ENCODE results near the gene CCNA2.
A peak's percentile ranks its signal among the peaks of the same experiment; 100 is the strongest.

The CCNA2 gene

DNA sequence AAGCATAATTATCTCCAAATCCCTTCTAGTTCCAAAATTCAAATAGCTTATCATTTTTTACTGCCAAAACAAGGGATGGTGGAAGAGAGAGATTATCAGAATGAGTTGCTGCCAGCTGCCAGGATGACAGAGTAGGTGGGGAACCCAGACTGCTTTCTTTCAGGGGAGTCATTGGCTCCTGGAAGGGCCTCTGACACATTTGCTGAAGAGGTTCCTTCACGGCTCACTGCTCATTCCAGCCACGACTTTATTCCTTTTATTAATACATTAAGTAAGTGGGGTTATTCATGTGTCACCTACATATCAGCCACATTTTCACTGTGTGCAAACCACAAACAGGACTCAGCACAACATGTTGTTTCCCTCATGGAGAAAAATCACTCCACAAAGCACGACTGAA, 46.1 kb downstream of the CCNA2 start:
- H3K36me3 ChIP-seq (ENCODE audit: control insufficient read depth in 1 of 2, insufficient read depth in 2 of 2, low read length in 2 of 2) = no peaks in the 10 kb centered on the region
- H3K27ac ChIP-seq (ENCODE audit: low read depth, low read length) = no peak overlapping the region
- no peak overlapping the region for H4K91ac ChIP-seq (ENCODE audit: low read depth, low read length)

DNA sequence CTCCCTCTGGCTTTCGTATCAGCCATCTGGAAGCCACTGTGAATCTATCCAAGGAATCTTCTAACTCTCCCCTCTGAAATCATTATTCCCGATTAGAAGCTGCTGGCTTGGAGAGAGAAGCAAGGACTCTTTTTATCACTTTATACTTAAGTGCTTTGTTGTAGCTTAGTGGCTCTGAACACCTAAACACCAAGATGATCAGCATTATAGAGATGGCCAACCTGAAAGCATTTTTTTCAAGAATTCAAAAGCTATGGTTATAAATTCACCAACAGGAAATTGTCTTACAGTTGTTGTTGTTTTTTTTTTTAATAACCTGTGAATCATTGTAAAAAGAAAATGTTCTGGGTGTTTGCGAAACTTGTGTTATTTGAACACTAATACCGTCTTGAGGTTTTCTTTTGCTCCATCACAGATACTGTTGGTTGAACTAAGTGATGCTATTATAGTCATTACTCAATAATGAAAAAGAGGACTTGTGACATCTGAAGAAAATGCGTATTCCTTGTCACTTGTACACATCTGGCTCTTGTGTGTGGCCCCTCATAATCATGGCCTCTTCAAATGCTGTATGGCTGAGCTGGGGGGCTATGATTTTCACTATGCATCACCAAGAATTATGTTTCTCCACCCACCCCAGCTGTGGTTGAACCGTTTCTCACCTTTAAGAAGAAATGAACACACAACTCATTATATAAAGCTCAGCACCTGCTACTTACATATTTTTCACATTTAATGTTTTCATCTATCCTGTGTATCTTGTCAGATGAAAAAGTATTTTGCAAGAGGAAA, 46.9 kb downstream of the CCNA2 start:
- DNase-seq = no peak
- H3K9ac ChIP-seq (ENCODE audit: low read length) = no peak overlapping the region

More for the DNA sequence above, 46.1 kb downstream of the CCNA2 start:
- H3K79me1 ChIP-seq (ENCODE audit: low read length) = no peaks in the 10 kb centered on the region
- H3K23ac ChIP-seq (ENCODE audit: low read length) = no peak overlapping the region
- H3K4me3 ChIP-seq (ENCODE audit: low read depth, low read length) = no peak overlapping the region
- no peak overlapping the region for H2AK5ac ChIP-seq (ENCODE audit: low read length)
- H3K4ac ChIP-seq (ENCODE audit: low read depth, low read length) = no peak overlapping the region
- no peaks in the 10 kb centered on the region for H3K9me3 ChIP-seq (ENCODE audit: insufficient read depth, low read depth, low read length)
- no CpG with 5 or more reads among the region's 3 CpGs for WGBS (ENCODE audit: extremely low coverage, insufficient coverage, insufficient read length)
- H3K79me2 ChIP-seq (ENCODE audit: control insufficient read depth, insufficient read depth, low read length, poor library complexity) = no peaks in the 10 kb centered on the region
- H2BK5ac ChIP-seq (ENCODE audit: low read depth, low read length, poor library complexity) = no peak overlapping the region
- no peak overlapping the region for H3K14ac ChIP-seq (ENCODE audit: low read length)
- H3K27me3 ChIP-seq (ENCODE audit: insufficient read depth, low read length) = no peaks in the 10 kb centered on the region
- H2BK12ac ChIP-seq (ENCODE audit: low read length) = no peak overlapping the region
- no peaks in the 10 kb centered on the region for H3K4me1 ChIP-seq (ENCODE audit: control insufficient read depth in 1 of 2, insufficient read depth in 2 of 2, low read length in 2 of 2)
- H4K8ac ChIP-seq (ENCODE audit: low read depth, low read length) = no peak overlapping the region
- no peak overlapping the region for H3K4me2 ChIP-seq (ENCODE audit: low read length)
- no peak overlapping the region for H4K12ac ChIP-seq (ENCODE audit: low read depth, low read length)
- H3K9ac ChIP-seq (ENCODE audit: low read length) = no peak overlapping the region
- H3K18ac ChIP-seq (ENCODE audit: low read length) = no peak overlapping the region
- no peak overlapping the region for H2BK120ac ChIP-seq (ENCODE audit: insufficient read depth, low read length, poor library complexity)
- no peak for DNase-seq
- H2AFZ ChIP-seq (ENCODE audit: insufficient read depth, low read length, poor library complexity) = no peak overlapping the region

DNA sequence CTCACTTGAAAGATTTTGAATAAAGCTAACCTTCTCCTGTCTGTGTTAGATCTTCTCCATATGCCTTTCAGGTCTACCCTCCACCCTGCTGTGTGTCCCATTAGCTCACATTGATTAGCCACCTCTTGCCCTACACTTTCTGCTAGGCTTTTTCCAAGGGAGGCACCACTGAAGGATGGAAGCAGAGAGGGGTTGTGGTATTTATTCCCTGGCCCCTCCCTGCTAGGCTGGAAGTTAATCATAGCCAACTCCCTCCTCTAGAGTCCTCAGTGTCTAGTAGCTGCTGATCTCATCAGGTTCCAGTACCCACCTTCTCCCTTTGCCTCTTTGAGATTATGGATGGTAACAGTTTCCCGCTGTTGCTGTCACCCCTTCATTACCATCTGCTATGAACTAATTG, 49.8 kb downstream of the CCNA2 start:
- H3K27ac ChIP-seq (ENCODE audit: low read depth, low read length) = no peak overlapping the region
- H4K12ac ChIP-seq (ENCODE audit: low read depth, low read length) = no peak overlapping the region
- no peak overlapping the region for H4K8ac ChIP-seq (ENCODE audit: low read depth, low read length)
- H3K4me2 ChIP-seq (ENCODE audit: low read length) = no peak overlapping the region
- H2AK5ac ChIP-seq (ENCODE audit: low read length) = no peak overlapping the region
- H3K4me3 ChIP-seq (ENCODE audit: low read depth, low read length) = no peak overlapping the region
- no peak overlapping the region for H2BK120ac ChIP-seq (ENCODE audit: insufficient read depth, low read length, poor library complexity)
- no peak overlapping the region for H3K18ac ChIP-seq (ENCODE audit: low read length)
- no peak overlapping the region for H2BK5ac ChIP-seq (ENCODE audit: low read depth, low read length, poor library complexity)
- no peak overlapping the region for H3K14ac ChIP-seq (ENCODE audit: low read length)
- no peak overlapping the region for H2AFZ ChIP-seq (ENCODE audit: insufficient read depth, low read length, poor library complexity)
- H2BK12ac ChIP-seq (ENCODE audit: low read length) = no peak overlapping the region
- H3K9ac ChIP-seq (ENCODE audit: low read length) = peak overlapping the region; percentile 36
- no peak overlapping the region for H3K23ac ChIP-seq (ENCODE audit: low read length)
- H3K36me3 ChIP-seq (ENCODE audit: control insufficient read depth in 1 of 2, insufficient read depth in 2 of 2, low read length in 2 of 2) = no peaks in the 10 kb centered on the region
- no peaks in the 10 kb centered on the region for H3K27me3 ChIP-seq (ENCODE audit: insufficient read depth, low read length)
- no peaks in the 10 kb centered on the region for H3K9me3 ChIP-seq (ENCODE audit: insufficient read depth, low read depth, low read length)
- WGBS (ENCODE audit: extremely low coverage, insufficient coverage, insufficient read length) = no CpG with 5 or more reads among the region's 1 CpG
- H4K91ac ChIP-seq (ENCODE audit: low read depth, low read length) = no peak overlapping the region
- no peaks in the 10 kb centered on the region for H3K79me2 ChIP-seq (ENCODE audit: control insufficient read depth, insufficient read depth, low read length, poor library complexity)
- no peaks in the 10 kb centered on the region for H3K79me1 ChIP-seq (ENCODE audit: low read length)
- H3K4ac ChIP-seq (ENCODE audit: low read depth, low read length) = no peak overlapping the region
- no peaks in the 10 kb centered on the region for H3K4me1 ChIP-seq (ENCODE audit: control insufficient read depth in 1 of 2, insufficient read depth in 2 of 2, low read length in 2 of 2)
- no peak for DNase-seq

More for the DNA sequence above, 46.9 kb downstream of the CCNA2 start:
- no peaks in the 10 kb centered on the region for H3K4me1 ChIP-seq (ENCODE audit: control insufficient read depth in 1 of 2, insufficient read depth in 2 of 2, low read length in 2 of 2)
- H4K91ac ChIP-seq (ENCODE audit: low read depth, low read length) = no peak overlapping the region
- H3K9me3 ChIP-seq (ENCODE audit: insufficient read depth, low read depth, low read length) = no peaks in the 10 kb centered on the region
- H3K27me3 ChIP-seq (ENCODE audit: insufficient read depth, low read length) = no peaks in the 10 kb centered on the region
- H3K4me2 ChIP-seq (ENCODE audit: low read length) = no peak overlapping the region
- H3K79me1 ChIP-seq (ENCODE audit: low read length) = no peaks in the 10 kb centered on the region
- H3K79me2 ChIP-seq (ENCODE audit: control insufficient read depth, insufficient read depth, low read length, poor library complexity) = no peaks in the 10 kb centered on the region
- H3K4ac ChIP-seq (ENCODE audit: low read depth, low read length) = no peak overlapping the region
- H3K14ac ChIP-seq (ENCODE audit: low read length) = no peak overlapping the region
- H3K27ac ChIP-seq (ENCODE audit: low read depth, low read length) = no peak overlapping the region
- no peak overlapping the region for H2BK12ac ChIP-seq (ENCODE audit: low read length)
- no peak overlapping the region for H4K12ac ChIP-seq (ENCODE audit: low read depth, low read length)
- H4K8ac ChIP-seq (ENCODE audit: low read depth, low read length) = no peak overlapping the region
- H3K23ac ChIP-seq (ENCODE audit: low read length) = no peak overlapping the region
- no peak overlapping the region for H2BK120ac ChIP-seq (ENCODE audit: insufficient read depth, low read length, poor library complexity)
- H3K36me3 ChIP-seq (ENCODE audit: control insufficient read depth in 1 of 2, insufficient read depth in 2 of 2, low read length in 2 of 2) = no peaks in the 10 kb centered on the region
- no CpG with 5 or more reads among the region's 6 CpGs for WGBS (ENCODE audit: extremely low coverage, insufficient coverage, insufficient read length)
- H3K4me3 ChIP-seq (ENCODE audit: low read depth, low read length) = no peak overlapping the region
- H3K18ac ChIP-seq (ENCODE audit: low read length) = no peak overlapping the region
- H2AK5ac ChIP-seq (ENCODE audit: low read length) = no peak overlapping the region
- H2BK5ac ChIP-seq (ENCODE audit: low read depth, low read length, poor library complexity) = no peak overlapping the region
- no peak overlapping the region for H2AFZ ChIP-seq (ENCODE audit: insufficient read depth, low read length, poor library complexity)

DNA sequence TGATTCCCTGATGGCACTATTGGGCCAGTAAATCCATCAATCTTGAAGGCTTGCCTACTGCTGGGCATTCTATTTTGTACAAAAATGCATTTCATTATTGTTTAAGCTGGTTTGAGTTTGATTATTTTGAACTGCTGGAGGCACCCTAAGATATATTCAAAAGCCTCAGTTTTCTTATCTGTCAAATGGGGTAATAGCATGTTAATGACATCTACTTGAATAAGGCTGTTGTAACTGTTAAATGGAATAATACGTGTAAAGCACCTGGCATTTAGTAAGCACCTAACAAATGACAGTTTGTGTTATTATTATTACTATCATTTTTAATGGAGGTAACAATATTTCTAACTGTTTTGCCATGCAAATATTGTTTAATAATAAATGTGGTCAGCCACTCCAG, 51.8 kb downstream of the CCNA2 start:
- H4K91ac ChIP-seq (ENCODE audit: low read depth, low read length) = no peak overlapping the region
- H2BK12ac ChIP-seq (ENCODE audit: low read length) = no peak overlapping the region
- H2AK5ac ChIP-seq (ENCODE audit: low read length) = no peak overlapping the region
- H3K36me3 ChIP-seq (ENCODE audit: control insufficient read depth in 1 of 2, insufficient read depth in 2 of 2, low read length in 2 of 2) = no peaks in the 10 kb centered on the region
- H3K9ac ChIP-seq (ENCODE audit: low read length) = no peak overlapping the region
- H3K18ac ChIP-seq (ENCODE audit: low read length) = no peak overlapping the region
- no peak overlapping the region for H2BK120ac ChIP-seq (ENCODE audit: insufficient read depth, low read length, poor library complexity)
- no peak overlapping the region for H3K23ac ChIP-seq (ENCODE audit: low read length)
- no peak overlapping the region for H4K8ac ChIP-seq (ENCODE audit: low read depth, low read length)
- no peaks in the 10 kb centered on the region for H3K27me3 ChIP-seq (ENCODE audit: insufficient read depth, low read length)
- H3K9me3 ChIP-seq (ENCODE audit: insufficient read depth, low read depth, low read length) = no peaks in the 10 kb centered on the region
- no peak overlapping the region for H3K4me3 ChIP-seq (ENCODE audit: low read depth, low read length)
- H4K12ac ChIP-seq (ENCODE audit: low read depth, low read length) = no peak overlapping the region
- no peaks in the 10 kb centered on the region for H3K79me2 ChIP-seq (ENCODE audit: control insufficient read depth, insufficient read depth, low read length, poor library complexity)
- no peak overlapping the region for H3K4me2 ChIP-seq (ENCODE audit: low read length)
- no peak overlapping the region for H2AFZ ChIP-seq (ENCODE audit: insufficient read depth, low read length, poor library complexity)
- no peaks in the 10 kb centered on the region for H3K4me1 ChIP-seq (ENCODE audit: control insufficient read depth in 1 of 2, insufficient read depth in 2 of 2, low read length in 2 of 2)
- no CpG with 5 or more reads among the region's 1 CpG for WGBS (ENCODE audit: extremely low coverage, insufficient coverage, insufficient read length)
- H2BK5ac ChIP-seq (ENCODE audit: low read depth, low read length, poor library complexity) = no peak overlapping the region
- H3K79me1 ChIP-seq (ENCODE audit: low read length) = no peaks in the 10 kb centered on the region
- H3K4ac ChIP-seq (ENCODE audit: low read depth, low read length) = no peak overlapping the region
- no peak overlapping the region for H3K14ac ChIP-seq (ENCODE audit: low read length)
- no peak overlapping the region for H3K27ac ChIP-seq (ENCODE audit: low read depth, low read length)
- no peak for DNase-seq

All from trophoblast cell (in vitro differentiated cells and primary cell).